HEK293 (cell line): Measurements from ENCODE around the gene PDE4D.

Experiments used
- CTCF ChIA-PET: fragments of 350-600 bp; formaldehyde crosslinking; extraction: SDS; loops from one replicate; lab custom pipeline; 2021; ENCODE audit warnings: antibody characterized with exemption; lab: Yijun Ruan, JAX
- POLR2A ChIA-PET: fragments of 300-600 bp; formaldehyde crosslinking; extraction: SDS; loops from one replicate; lab custom pipeline; 2020; ENCODE audit warnings: antibody characterized with exemption, inconsistent platforms; lab: Yijun Ruan, JAX
- H3K27ac ChIP-seq: fragments of 200-500 bp; sonication (Bioruptor generic); 2 replicates; pipeline ENCODE4 v1.5.1; 2014; ENCODE audit warnings: low read depth, low read length, control low read depth, inconsistent platforms; ENCODE audit errors: extremely low read depth
- H3K36me3 ChIP-seq, 2 experiments: fragments of 200-500 bp in 1 of 2; sonication (Bioruptor generic) in 1 of 2; 1 replicate in 1 of 2; 2 replicates in 1 of 2; pipeline ENCODE4 v1.5.1; 2014 to 2017; ENCODE audit warnings: inconsistent platforms in 2 of 2, low read length in 2 of 2; ENCODE audit not compliant: control insufficient read depth in 2 of 2, insufficient read depth in 1 of 2
- H3K4me1 ChIP-seq: fragments of 200-500 bp; sonication (Bioruptor generic); 2 replicates; pipeline ENCODE4 v1.5.1; 2014; ENCODE audit warnings: mild to moderate bottlenecking, low read length, inconsistent platforms; ENCODE audit not compliant: control insufficient read depth, insufficient read depth
- H3K4me3 ChIP-seq: 2 replicates; pipeline ENCODE4 v1.5.1; 2011; ENCODE audit warnings: low read depth, mild to moderate bottlenecking, control low read depth, low read length, moderate library complexity
- H3K9me3 ChIP-seq: fragments of 200-500 bp; sonication (Bioruptor generic); 2 replicates; pipeline ENCODE4 v1.5.1; 2014; ENCODE audit warnings: low read depth, low read length, inconsistent platforms; ENCODE audit not compliant: control insufficient read depth, insufficient read depth
- MEIS1 ChIP-seq: sonication (generic); formaldehyde crosslinking; IDR thresholded peaks from 2 replicates; pipeline ENCODE4 v1.8.1; 2022; ENCODE audit warnings: missing genetic modification reagents, mild to moderate bottlenecking, borderline replicate concordance
- OVOL3 ChIP-seq: fragments of 450-650 bp; formaldehyde crosslinking; IDR thresholded peaks from 2 replicates; pipeline ENCODE4 v1.5.1; 2016; ENCODE audit warnings: missing biosample characterization, missing genetic modification characterization
- PRDM1 ChIP-seq: fragments of 450-650 bp; formaldehyde crosslinking; IDR thresholded peaks from 2 replicates; pipeline ENCODE4; 2016; ENCODE audit warnings: missing biosample characterization, missing genetic modification characterization
- SCRT1 ChIP-seq: fragments of 450-650 bp; formaldehyde crosslinking; IDR thresholded peaks from 2 replicates; pipeline ENCODE4 v1.5.1; 2016; ENCODE audit warnings: missing biosample characterization, missing genetic modification characterization, borderline replicate concordance
- SCRT2 ChIP-seq: fragments of 450-650 bp; formaldehyde crosslinking; IDR thresholded peaks from 2 replicates; pipeline ENCODE4 v1.5.1; 2016; ENCODE audit warnings: missing biosample characterization, missing genetic modification characterization
- SP2 ChIP-seq: fragments of 450-650 bp; formaldehyde crosslinking; IDR thresholded peaks from 2 replicates; pipeline ENCODE4 v1.5.1; 2016; ENCODE audit warnings: missing biosample characterization, missing genetic modification characterization
- TCF7L2 ChIP-seq: IDR thresholded peaks from 2 replicates; pipeline ENCODE4 v1.6.1; 2011; ENCODE audit warnings: low read depth, mild to moderate bottlenecking, inconsistent platforms, low read length, moderate library complexity, borderline replicate concordance
- ZBTB21 ChIP-seq: fragments of 450-650 bp; formaldehyde crosslinking; IDR thresholded peaks from 2 replicates; pipeline ENCODE4 v1.5.1; 2017; ENCODE audit warnings: missing biosample characterization, missing genetic modification characterization
- ZBTB49 ChIP-seq: fragments of 450-650 bp; formaldehyde crosslinking; IDR thresholded peaks from 2 replicates; pipeline ENCODE4 v1.5.1; 2016; ENCODE audit warnings: missing biosample characterization, missing genetic modification characterization, low read depth
- ZEB2 ChIP-seq: fragments of 450-650 bp; formaldehyde crosslinking; IDR thresholded peaks from 2 replicates; pipeline ENCODE4 v1.5.1; 2016; ENCODE audit warnings: missing biosample characterization, missing genetic modification characterization
- ZNF2 ChIP-seq: fragments of 450-650 bp; formaldehyde crosslinking; IDR thresholded peaks from 2 replicates; pipeline ENCODE4 v1.5.1; 2016; ENCODE audit warnings: missing biosample characterization, missing genetic modification characterization
- ZNF311 ChIP-seq: fragments of 450-650 bp; formaldehyde crosslinking; IDR thresholded peaks from 2 replicates; pipeline ENCODE4 v1.5.1; 2017; ENCODE audit warnings: missing biosample characterization, missing genetic modification characterization, borderline replicate concordance
- ZNF513 ChIP-seq: fragments of 450-650 bp; IDR thresholded peaks from 2 replicates; pipeline ENCODE4 v1.5.1; 2018; ENCODE audit warnings: missing biosample characterization, missing genetic modification characterization
- ZNF544 ChIP-seq: fragments of 450-650 bp; formaldehyde crosslinking; IDR thresholded peaks from 2 replicates; pipeline ENCODE4 v1.5.0; 2017; ENCODE audit warnings: missing biosample characterization, missing genetic modification characterization
- ZNF571 ChIP-seq: fragments of 450-650 bp; formaldehyde crosslinking; IDR thresholded peaks from 2 replicates; pipeline ENCODE4 v1.5.0; 2017; ENCODE audit warnings: missing biosample characterization, missing genetic modification characterization
- ZNF626 ChIP-seq: fragments of 450-650 bp; sonication (Bioruptor Pico); formaldehyde crosslinking; IDR thresholded peaks from 2 replicates; pipeline ENCODE4 v1.5.1; 2018; ENCODE audit warnings: missing biosample characterization, missing genetic modification characterization, inconsistent platforms
- ZNF664 ChIP-seq: fragments of 450-650 bp; formaldehyde crosslinking; IDR thresholded peaks from 2 replicates; pipeline ENCODE4 v1.5.1; 2016; ENCODE audit warnings: missing biosample characterization, missing genetic modification characterization
- ZSCAN30 ChIP-seq: fragments of 450-650 bp; IDR thresholded peaks from 2 replicates; pipeline ENCODE4 v1.5.1; 2018; ENCODE audit warnings: missing biosample characterization, mild to moderate bottlenecking, missing genetic modification characterization, moderate library complexity

PDE4D gene

GRCh38 chr5:59838067-59838466, 55.5 kb downstream of the PDE4D start (continued):
- TF ChIP-seq ZBTB49 (no peak), ZNF571 (tag by site-specific recombination) (no peak), PRDM1 (tag by site-specific recombination) (no peak)

GRCh38 chr5:59837071-59837470, 56.5 kb downstream of the PDE4D start:
- Histone ChIP-seq H3K4me1 (0 out of 2 replicates have a peak, but pooled peaks cover 8% of the 10 kb centered on the region), H3K27ac (no peak overlapping the region), H3K9me3 (no peaks in the 10 kb centered on the region), H3K4me3 (no peak overlapping the region), H3K36me3 (no peaks in the 10 kb centered on the region)
- POLR2A ChIA-PET, result no interaction called here
- TF ChIP-seq OVOL3 (tag by site-specific recombination) (no peak), ZBTB21 (no peak)
- CTCF ChIA-PET, result interaction anchor here (0.5 to 1.2 kb wide), 2 partner anchors 20 to 124 kb away, joined by 4 read pairs; no protein-coding TSS in a partner anchor

GRCh38 chr5:59835800-59836199, 57.7 kb downstream of the PDE4D start:
- Histone ChIP-seq H3K27ac (no peak overlapping the region), H3K9me3 (no peaks in the 10 kb centered on the region), H3K4me3 (no peak overlapping the region), H3K4me1 (peaks cover 12% of the 10 kb centered on the region; the same call in 1 of the 2 replicates), H3K36me3 (no peaks in the 10 kb centered on the region)
- TF ChIP-seq ZNF311 (tag by site-specific recombination), result no peak
- TF ChIP-seq ZNF626, result no peak
- no peak for TF ChIP-seq ZNF544 (tag by site-specific recombination)
- no peak for TF ChIP-seq ZSCAN30 (tag by site-specific recombination)
- no peak for TF ChIP-seq TCF7L2
- peak; percentile 23; the same call in 1 of the 2 replicates for TF ChIP-seq ZNF513 (tag by site-specific recombination)
- no peak for TF ChIP-seq ZNF664 (tag by site-specific recombination)
- ChIA-PET POLR2A (no interaction called here), CTCF (no interaction called here)

GRCh38 chr5:59833448-59833847, 60.1 kb downstream of the PDE4D start:
- CTCF ChIA-PET, result no interaction called here

More at GRCh38 chr5:59833448-59833847, 60.1 kb downstream of the PDE4D start:
- Histone ChIP-seq H3K4me3 (no peak overlapping the region), H3K27ac (no peak overlapping the region), H3K4me1 (peaks cover 5% of the 10 kb centered on the region; the same call in 1 of the 2 replicates), H3K9me3 (no peaks in the 10 kb centered on the region), H3K36me3 (no peaks in the 10 kb centered on the region)
- POLR2A ChIA-PET, result no interaction called here
- TF ChIP-seq SCRT2, result peak; percentile 56
- TF ChIP-seq SCRT1 (tag by site-specific recombination), result 0 out of 2 replicates have a peak, but pooled peaks have one; percentile 35
- no peak for TF ChIP-seq ZNF2 (tag by site-specific recombination)
- TF ChIP-seq MEIS1 (CRISPR knock-in tag), result no peak
- no peak for TF ChIP-seq SP2
- TF ChIP-seq ZEB2 (tag by site-specific recombination), result no peak
